GM12892 (cell line): ENCODE measurements around the gene RANBP17.

ENCODE experiments used
- POLR2A ChIP-seq: IDR thresholded peaks from 2 replicates; pipeline ENCODE4 v1.6.1; 2011; ENCODE audit warnings: low read depth, low read length, control low read depth
- POLR2AphosphoS5 ChIP-seq: IDR thresholded peaks from 2 replicates; pipeline ENCODE4 v1.6.1; 2011; ENCODE audit warnings: low read depth, low read length, control low read depth
- TAF1 ChIP-seq: IDR thresholded peaks from 2 replicates; pipeline ENCODE4 v1.6.1; 2011; ENCODE audit warnings: low read depth, mild to moderate bottlenecking, control low read depth, low read length, borderline replicate concordance

- no peak for TF ChIP-seq TAF1
- TF ChIP-seq POLR2A = no peak
- no peak for TF ChIP-seq POLR2AphosphoS5
These were observed 266.3 kb downstream of the RANBP17 start for GRCh38 chr5:171128136-171128535.
